HCT116 (cell line): ENCODE results near the gene COL19A1. TPM values are rescaled to one million over a fixed set of nuclear protein-coding genes. Genes with fewer than 3 reads are reported as not detected.

Experiments used
- ATAC-seq: fragments of 200-7000 bp; cut with Tn5 transposase; 2 replicates; pipeline ENCODE4 v1.9.1; 2020; ENCODE audit warnings: mild to moderate bottlenecking, moderate library complexity
- BruUV-seq: library from RNA; stranded (reverse); fragments of 400-500 nt; replicated peaks from 2 replicates; lab custom pipeline; 2021; lab: Mats Ljungman, UMichigan
- CTCF ChIA-PET: fragments of 300-600 bp; sonication (Branson Sonifier 250); formaldehyde crosslinking; loops from one replicate; lab custom pipeline; 2021; ENCODE audit warnings: antibody characterized with exemption; lab: Charles Lee
- POLR2A ChIA-PET: fragments of 300-600, 350-600 bp; sonication (Branson Sonifier 250); formaldehyde crosslinking; loops from one replicate; lab custom pipeline; 2021; ENCODE audit warnings: antibody characterized with exemption; lab: Charles Lee
- RAD21 ChIA-PET, 2 experiments: fragments of 300-600 bp; sonication (Branson Sonifier 250); formaldehyde crosslinking; loops; one replicate each; lab custom pipeline; 2023; ENCODE audit warnings: low total read pairs in 2 of 2; ENCODE audit not compliant: uncharacterized antibody in 2 of 2, unreplicated experiment in 2 of 2, low non-redundant PET in 1 of 2; lab: Charles Lee
- DNase-seq: peaks from one replicate; pipeline ENCODE4 v3.0.0-alpha.2; 2010; ENCODE audit warnings: low read depth, low spot score
- H2AFZ ChIP-seq: fragments of 200-600 bp; shearing (Covaris generic), sonication (generic); 2 replicates; pipeline ENCODE4 v1.6.1; 2017; ENCODE audit warnings: low read depth, mixed run types, mixed read lengths, antibody characterized with exemption, low read length; ENCODE audit not compliant: poor library complexity, severe bottlenecking
- H3K27ac ChIP-seq: 2 replicates; pipeline ENCODE4 v1.5.1; 2012; ENCODE audit warnings: low read depth, low read length
- H3K27me3 ChIP-seq: fragments of 200-600 bp; sonication (generic); 2 replicates; pipeline ENCODE4 v1.6.1; 2016; ENCODE audit warnings: mixed run types, low read length, mixed read lengths; ENCODE audit not compliant: insufficient read depth
- H3K36me3 ChIP-seq, 2 experiments: fragments of 200-500 bp in 1 of 2; fragments of 200-600 bp in 1 of 2; sonication (Bioruptor generic) in 1 of 2; sonication (generic) in 1 of 2; 2 replicates each; pipeline versions ENCODE4 v1.5.1 to v1.6.1; 2014 to 2016; ENCODE audit warnings: low read length in 2 of 2, inconsistent platforms in 1 of 2, mixed read lengths in 1 of 2, mixed run types in 1 of 2; ENCODE audit not compliant: insufficient read depth in 2 of 2, control insufficient read depth in 1 of 2
- H3K4me1 ChIP-seq, 2 experiments: fragments of 200-600 bp in 1 of 2; sonication (generic) in 1 of 2; 2 replicates each; pipeline versions ENCODE4 v1.5.1 to v1.6.1; 2012 to 2017; ENCODE audit warnings: low read length in 2 of 2, inconsistent platforms in 1 of 2, mild to moderate bottlenecking in 1 of 2, mixed read lengths in 1 of 2, mixed run types in 1 of 2, moderate library complexity in 1 of 2; ENCODE audit not compliant: insufficient read depth in 2 of 2, control insufficient read depth in 1 of 2
- H3K4me2 ChIP-seq: fragments of 200-600 bp; sonication (generic); 2 replicates; pipeline ENCODE4 v1.6.1; 2017; ENCODE audit warnings: mixed run types, low read length, mixed read lengths
- H3K4me3 ChIP-seq, 2 experiments: fragments of 200-600 bp in 1 of 2; sonication (generic) in 1 of 2; replicated peaks in 1 of 2; 2 replicates each; pipeline ENCODE4 v1.5.1; 2011 to 2016; ENCODE audit warnings: low read length in 2 of 2, control low read depth in 1 of 2, low read depth in 1 of 2, mild to moderate bottlenecking in 1 of 2, mixed read lengths in 1 of 2, mixed run types in 1 of 2
- H3K79me2 ChIP-seq: fragments of 200-600 bp; sonication (generic); 2 replicates; pipeline ENCODE4 v1.6.1; 2017; ENCODE audit warnings: mild to moderate bottlenecking, mixed run types, low read length, moderate library complexity, mixed read lengths; ENCODE audit not compliant: insufficient read depth
- H3K9ac ChIP-seq: fragments of 200-600 bp; sonication (generic); 2 replicates; pipeline ENCODE4 v1.6.1; 2016; ENCODE audit warnings: low read length, mixed read lengths
- H3K9me2 ChIP-seq: fragments of 200-600 bp; sonication (generic), shearing (Covaris generic); 2 replicates; pipeline ENCODE4 v1.6.1; 2017; ENCODE audit warnings: mixed run types, mild to moderate bottlenecking, moderate library complexity; ENCODE audit not compliant: insufficient read depth
- H3K9me3 ChIP-seq, 2 experiments: fragments of 200-500 bp in 1 of 2; fragments of 200-600 bp in 1 of 2; sonication (Bioruptor generic) in 1 of 2; sonication (generic) in 1 of 2; 2 replicates each; pipeline ENCODE4 v1.6.1; 2014 to 2017; ENCODE audit warnings: low read length in 2 of 2, mixed read lengths in 2 of 2, inconsistent platforms in 1 of 2, low read depth in 1 of 2, mild to moderate bottlenecking in 1 of 2, mixed run types in 1 of 2, moderate library complexity in 1 of 2; ENCODE audit not compliant: control insufficient read depth in 1 of 2, insufficient read depth in 1 of 2
- H4K20me1 ChIP-seq: fragments of 200-600 bp; sonication (generic), shearing (Covaris generic); 2 replicates; pipeline ENCODE4 v1.6.1; 2017; ENCODE audit warnings: mixed run types, mild to moderate bottlenecking, moderate library complexity; ENCODE audit not compliant: insufficient read depth
- ATF3 ChIP-seq: IDR thresholded peaks from 2 replicates; pipeline ENCODE4 v1.6.1; 2012
- CTCF ChIP-seq, 3 experiments: fragments of 200-600 bp in 1 of 3; sonication (generic) in 1 of 3; IDR thresholded peaks in 2 of 3; conservative IDR thresholded peaks in 1 of 3; 2 replicates each; pipeline ENCODE4 v1.5.1; 2012 to 2017; ENCODE audit warnings: low read depth in 2 of 3, low read length in 2 of 3, antibody characterized with exemption in 1 of 3, borderline replicate concordance in 1 of 3, control low read depth in 1 of 3, mild to moderate bottlenecking in 1 of 3, mixed read lengths in 1 of 3, mixed run types in 1 of 3, moderate library complexity in 1 of 3; ENCODE audit not compliant: insufficient read depth in 1 of 3
- EGR1 ChIP-seq: IDR thresholded peaks from 2 replicates; pipeline ENCODE4 v1.6.1; 2012; ENCODE audit warnings: low read depth
- EZH2phosphoT487 ChIP-seq: fragments of 200-600 bp; IDR thresholded peaks from 2 replicates; pipeline ENCODE4 v1.6.1; 2018; ENCODE audit warnings: antibody characterized with exemption, borderline replicate concordance
- FOSL1 ChIP-seq: IDR thresholded peaks from 2 replicates; pipeline ENCODE4 v1.6.1; 2012; ENCODE audit warnings: low read depth
- JUND ChIP-seq: IDR thresholded peaks from 2 replicates; pipeline ENCODE4 v1.6.1; 2012
- MAX ChIP-seq: IDR thresholded peaks from 2 replicates; pipeline ENCODE4 v1.6.1; 2012
- POLR2A ChIP-seq: IDR thresholded peaks from 2 replicates; pipeline ENCODE4 v1.7.0; 2011; ENCODE audit warnings: borderline replicate concordance; ENCODE audit not compliant: insufficient read depth, insufficient read length; ENCODE audit errors: extremely low read depth
- ZFX ChIP-seq: fragments of 450-650 bp; IDR thresholded peaks from 2 replicates; pipeline ENCODE4 v1.6.1; 2017
- intact Hi-C: fragments of 100-400 bp; cut with micrococcal nuclease; formaldehyde crosslinking; loops from 2 replicates; pipeline ENCODE4 v1.10.0; 2022
- total RNA-seq: library from RNA; stranded (reverse); gene quantifications from one replicate; pipeline ENCODE4 v1.2.1, GENCODE V29; 2021; ENCODE audit not compliant: unreplicated experiment

Gene COL19A1
- total RNA-seq, 1 experiment from 2014 or later = not detected

GRCh38 chr6:70234561-70235236, 368.3 kb downstream of the COL19A1 start:
- TF ChIP-seq ATF3 (no peak), FOSL1 (no peak), CTCF (IDR thresholded peaks at IDR 0.05 in 2 of 3, conservative IDR thresholded peaks at IDR 0.05 in 1 of 3; ENCODE audit: borderline replicate concordance in 1 of 3, insufficient read depth in 1 of 3, low read depth in 2 of 3, low read length in 2 of 3) (no peak), EZH2phosphoT487 (no peak), EGR1 (no peak), ZFX (no peak), JUND (no peak), POLR2A (no peak), MAX (no peak)
- H4K20me1 ChIP-seq = no peaks in the 10 kb centered on the region
- no peaks in the 10 kb centered on the region for H3K9me2 ChIP-seq
- H3K79me2 ChIP-seq = no peaks in the 10 kb centered on the region
- ATAC-seq (no peak), DNase-seq (no peak)
- no peak overlapping the region for H3K4me2 ChIP-seq
- ChIA-PET CTCF (no interaction called here), RAD21 (no interaction called here), POLR2A (no interaction called here)
- no peak overlapping the region for H3K27ac ChIP-seq
- no peak overlapping the region for H3K9ac ChIP-seq
- BruUV-seq = no TSS peak
- no peaks in the 10 kb centered on the region for H3K36me3 ChIP-seq
- H3K4me3 ChIP-seq = no peak overlapping the region
- intact Hi-C loops = no loop called here
- H3K27me3 ChIP-seq = peaks cover 53% of the 10 kb centered on the region
- no peaks in the 10 kb centered on the region for H3K4me1 ChIP-seq
- no peak overlapping the region for H2AFZ ChIP-seq
- H3K9me3 ChIP-seq = no peaks in the 10 kb centered on the region
